ENCODE measurements around the gene MORF4L1.
A peak's percentile ranks its signal among the peaks of the same experiment; 100 is the strongest.
"Not testable (repeated sequence)": the region's sequence is repeated elsewhere in the genome, so short reads cannot be mapped to it uniquely, and the experiment has no call there.

Gene MORF4L1

GRCh38 chr15:78847387-78847906, 25.2 kb upstream of the MORF4L1 start:
- not testable (repeated sequence) for ATAC-seq, H3K9me3 Mint-ChIP-seq, H3K4me3 Mint-ChIP-seq, H3K27me3 Mint-ChIP-seq, DNase-seq, H3K4me1 Mint-ChIP-seq
- peak overlapping the region in 1 of 2 donors; percentile 46 for H3K27ac Mint-ChIP-seq

GRCh38 chr15:78850352-78850751, 22.3 kb upstream of the MORF4L1 start:
- Mint-ChIP-seq H3K4me3 (no peak overlapping the region), H3K27me3 (no peaks in the 10 kb centered on the region), H3K4me1 (no peaks in the 10 kb centered on the region), H3K27ac (no peak overlapping the region), H3K9me3 (no peaks in the 10 kb centered on the region)
- DNase-seq (no peak), ATAC-seq (no peak)

GRCh38 chr15:78850941-78851755, 21.5 kb upstream of the MORF4L1 start:
- no peaks in the 10 kb centered on the region for H3K4me1 Mint-ChIP-seq
- no peaks in the 10 kb centered on the region for H3K9me3 Mint-ChIP-seq
- H3K27ac Mint-ChIP-seq = no peak overlapping the region
- DNase-seq (no peak), ATAC-seq (no peak)
- no peaks in the 10 kb centered on the region for H3K27me3 Mint-ChIP-seq
- no peak overlapping the region for H3K4me3 Mint-ChIP-seq

DNA sequence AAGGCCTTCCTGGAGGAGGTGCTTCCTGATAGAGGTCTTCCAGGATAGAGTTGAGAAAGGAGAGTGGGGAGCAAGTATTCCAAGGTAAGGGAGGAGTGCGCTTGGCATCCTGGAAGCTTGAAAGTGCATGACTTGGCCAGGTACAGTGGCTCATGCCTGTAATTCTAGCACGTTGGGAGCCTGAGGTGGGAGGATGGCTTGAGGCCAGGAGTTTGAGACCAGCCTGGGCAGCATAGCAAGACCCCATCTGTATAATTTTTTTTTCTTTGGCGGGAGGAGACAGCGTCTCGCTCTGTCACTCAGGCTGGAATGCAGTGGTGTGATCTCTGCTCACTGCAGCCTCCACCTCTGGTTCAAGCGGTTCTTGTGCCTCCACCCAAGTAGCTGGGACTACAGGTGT, 19.2 kb upstream of the MORF4L1 start:
- Mint-ChIP-seq H3K4me3 (no peak overlapping the region), H3K27me3 (no peaks in the 10 kb centered on the region), H3K9me3 (no peaks in the 10 kb centered on the region), H3K4me1 (no peaks in the 10 kb centered on the region), H3K27ac (no peak overlapping the region)
- DNase-seq = no peak
- ATAC-seq = no peak

DNA sequence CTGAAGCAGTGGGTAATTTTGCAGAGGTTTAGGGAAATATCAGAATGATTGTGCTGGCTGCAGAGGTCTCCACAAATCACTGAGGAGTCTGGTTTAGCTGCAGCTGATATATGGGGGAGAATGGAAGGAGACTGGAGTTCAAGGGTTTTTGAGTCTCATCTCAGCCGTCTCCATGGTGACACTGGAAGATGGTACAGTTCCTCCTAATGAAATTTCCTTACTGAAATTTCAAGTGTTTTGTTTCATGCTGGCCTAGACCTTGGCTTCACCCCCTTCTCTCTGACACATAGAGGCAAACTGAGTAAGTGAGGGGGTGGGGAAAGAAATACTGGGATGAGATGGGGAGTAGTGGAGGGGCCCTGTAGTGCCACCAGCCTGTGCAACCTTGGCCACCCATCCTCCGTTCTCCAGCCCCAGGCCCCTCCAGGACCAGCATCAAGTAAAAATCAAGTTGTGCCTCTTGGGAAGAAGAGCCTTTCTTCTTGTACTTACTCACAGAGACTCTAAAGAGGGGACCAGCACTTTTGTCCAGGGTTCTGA, 17.8 kb upstream of the MORF4L1 start:
- peak overlapping the region in 1 of 2 donors; percentile 34 for H3K27ac Mint-ChIP-seq
- no peak for ATAC-seq
- peaks cover 2% of the 10 kb centered on the region for H3K4me1 Mint-ChIP-seq
- no peak for DNase-seq
- no peaks in the 10 kb centered on the region for H3K9me3 Mint-ChIP-seq
- no peak overlapping the region for H3K4me3 Mint-ChIP-seq
- H3K27me3 Mint-ChIP-seq = no peaks in the 10 kb centered on the region

- Mint-ChIP-seq H3K27me3 (no peaks in the 10 kb centered on the region), H3K27ac (no peak overlapping the region), H3K9me3 (no peaks in the 10 kb centered on the region), H3K4me1 (peaks cover 10% of the 10 kb centered on the region), H3K4me3 (no peak overlapping the region)
- DNase-seq (no peak), ATAC-seq (no peak)
Measured at GRCh38 chr15:78855746-78856145, 16.9 kb upstream of the MORF4L1 start.

DNA sequence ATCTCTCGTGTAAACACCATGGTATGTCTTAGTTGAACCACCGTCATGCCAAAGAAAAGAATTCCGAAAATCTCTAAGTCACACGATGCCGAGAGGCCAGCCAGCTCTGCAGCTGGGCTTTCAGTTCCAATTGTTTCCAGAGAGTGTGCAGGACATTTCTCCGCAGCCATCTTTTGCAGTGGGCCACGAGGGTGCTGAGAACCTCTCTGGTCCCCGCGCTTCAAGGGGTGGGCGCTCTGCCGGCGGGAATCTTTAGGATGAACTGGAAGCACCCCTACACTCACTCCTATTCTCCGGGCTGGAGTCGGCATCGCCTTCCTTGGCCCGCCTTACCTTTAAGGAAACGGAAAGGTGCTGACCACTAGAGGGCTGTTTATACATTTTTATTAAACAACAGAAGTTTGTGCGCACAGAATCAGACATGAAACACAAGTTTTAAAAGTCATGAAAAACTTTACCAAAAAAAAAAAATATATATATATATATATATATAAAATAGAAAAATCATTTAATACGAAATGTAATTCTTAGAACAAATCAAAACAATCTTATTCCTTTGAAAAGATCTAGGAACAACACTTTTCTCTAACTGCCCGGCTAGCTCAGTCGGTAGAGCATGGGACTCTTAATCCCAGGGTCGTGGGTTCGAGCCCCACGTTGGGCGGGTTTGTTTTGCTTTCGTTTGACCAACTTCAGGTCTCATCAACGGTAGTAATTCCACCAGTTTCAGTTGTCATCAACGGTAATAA, 12.5 kb upstream of the MORF4L1 start:
- Mint-ChIP-seq H3K27me3 (no peaks in the 10 kb centered on the region), H3K4me1 (peaks cover 10% of the 10 kb centered on the region), H3K4me3 (peak overlapping the region; percentile 89 to 90), H3K9me3 (no peaks in the 10 kb centered on the region), H3K27ac (peak overlapping the region; percentile 93 to 100)
- ATAC-seq (peak; percentile 99), DNase-seq (peak; percentile 79 to 82)

DNA sequence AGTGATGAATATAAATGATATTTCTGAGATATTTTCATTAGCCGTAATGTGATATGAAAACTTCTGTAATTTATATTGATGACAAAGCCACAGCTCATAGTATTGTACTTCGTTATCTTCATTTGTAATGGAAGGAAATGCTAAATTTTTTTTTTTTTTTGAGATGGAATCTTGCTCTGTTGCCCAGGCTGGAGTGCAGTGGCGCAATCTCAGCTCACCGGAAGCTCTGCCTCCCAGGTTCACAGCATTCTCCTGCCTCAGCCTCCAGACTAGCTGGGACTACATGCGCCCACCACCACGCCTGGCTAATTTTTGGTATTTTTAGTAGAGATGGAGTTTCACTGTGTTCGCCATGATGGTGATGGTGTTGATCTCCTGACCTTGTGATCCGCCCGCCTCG, 7.1 kb upstream of the MORF4L1 start:
- ATAC-seq, H3K9me3 Mint-ChIP-seq, H3K27me3 Mint-ChIP-seq, H3K4me3 Mint-ChIP-seq, H3K4me1 Mint-ChIP-seq, DNase-seq, H3K27ac Mint-ChIP-seq: not testable (repeated sequence)

GRCh38 chr15:78866031-78866430, 6.7 kb upstream of the MORF4L1 start:
- DNase-seq, H3K27me3 Mint-ChIP-seq, H3K27ac Mint-ChIP-seq, ATAC-seq, H3K4me3 Mint-ChIP-seq, H3K9me3 Mint-ChIP-seq, H3K4me1 Mint-ChIP-seq: not testable (repeated sequence)

DNA sequence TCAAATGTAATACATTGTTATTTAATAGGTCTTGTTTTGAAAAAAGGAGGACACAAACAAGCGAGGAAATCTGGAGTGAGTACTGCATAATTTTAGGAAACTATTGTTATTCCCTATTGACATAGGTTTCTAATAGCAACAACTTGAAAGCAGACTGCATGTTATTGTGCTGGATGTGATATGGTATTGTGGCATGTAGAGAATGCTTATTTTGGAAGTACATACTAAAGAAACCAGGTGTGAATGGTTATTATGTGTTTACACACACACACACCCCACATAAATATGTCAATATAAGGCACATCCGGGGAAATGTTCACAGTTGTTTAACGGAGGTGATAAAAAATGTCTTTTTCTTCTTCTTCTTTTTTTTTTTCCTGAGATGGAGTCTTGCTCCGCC, 5.9 kb upstream of the MORF4L1 start:
- Mint-ChIP-seq H3K27me3 (no peaks in the 10 kb centered on the region), H3K9me3 (no peaks in the 10 kb centered on the region), H3K4me3 (no peak overlapping the region), H3K27ac (no peak overlapping the region), H3K4me1 (peaks cover 13% of the 10 kb centered on the region)
- DNase-seq (no peak), ATAC-seq (no peak)

GRCh38 chr15:78868366-78868765, 4.3 kb upstream of the MORF4L1 start:
- Mint-ChIP-seq H3K27me3 (no peaks in the 10 kb centered on the region), H3K27ac (no peak overlapping the region), H3K9me3 (no peaks in the 10 kb centered on the region), H3K4me1 (peaks cover 18% of the 10 kb centered on the region), H3K4me3 (no peak overlapping the region)
- ATAC-seq (no peak), DNase-seq (no peak)

DNA sequence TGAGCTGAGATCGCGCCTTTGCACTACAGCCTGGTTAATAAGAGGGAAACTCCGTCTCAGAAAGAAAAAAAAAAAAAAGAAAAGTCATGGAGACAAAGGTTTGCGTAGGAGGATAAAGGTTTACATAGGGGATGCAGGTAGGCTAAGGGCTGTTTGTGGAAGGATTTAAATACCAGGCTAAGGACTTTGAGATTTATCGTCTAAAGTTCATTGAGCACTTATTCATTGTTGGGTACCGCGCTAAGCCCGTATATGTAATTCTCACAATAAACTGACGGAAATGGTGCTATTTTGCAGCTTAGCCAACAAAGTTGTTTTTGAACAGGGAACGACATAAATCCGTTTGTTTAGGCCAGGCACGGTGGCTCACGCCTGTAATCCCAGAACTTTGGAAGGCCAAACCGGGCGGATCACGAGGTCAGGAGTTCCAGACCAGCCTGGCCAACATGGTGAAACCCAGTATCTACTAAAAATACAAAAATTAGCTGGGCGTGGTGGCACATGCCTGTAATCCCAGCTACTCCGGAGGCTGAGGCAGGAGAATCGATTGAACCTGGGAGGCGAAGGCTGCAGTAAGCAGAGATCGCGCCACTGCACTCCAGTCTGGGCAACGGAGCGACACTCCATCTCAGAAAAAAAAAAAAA, 1.1 kb upstream of the MORF4L1 start:
- not testable (repeated sequence) for ATAC-seq
- H3K4me1 Mint-ChIP-seq = peaks cover 43% of the 10 kb centered on the region

DNA sequence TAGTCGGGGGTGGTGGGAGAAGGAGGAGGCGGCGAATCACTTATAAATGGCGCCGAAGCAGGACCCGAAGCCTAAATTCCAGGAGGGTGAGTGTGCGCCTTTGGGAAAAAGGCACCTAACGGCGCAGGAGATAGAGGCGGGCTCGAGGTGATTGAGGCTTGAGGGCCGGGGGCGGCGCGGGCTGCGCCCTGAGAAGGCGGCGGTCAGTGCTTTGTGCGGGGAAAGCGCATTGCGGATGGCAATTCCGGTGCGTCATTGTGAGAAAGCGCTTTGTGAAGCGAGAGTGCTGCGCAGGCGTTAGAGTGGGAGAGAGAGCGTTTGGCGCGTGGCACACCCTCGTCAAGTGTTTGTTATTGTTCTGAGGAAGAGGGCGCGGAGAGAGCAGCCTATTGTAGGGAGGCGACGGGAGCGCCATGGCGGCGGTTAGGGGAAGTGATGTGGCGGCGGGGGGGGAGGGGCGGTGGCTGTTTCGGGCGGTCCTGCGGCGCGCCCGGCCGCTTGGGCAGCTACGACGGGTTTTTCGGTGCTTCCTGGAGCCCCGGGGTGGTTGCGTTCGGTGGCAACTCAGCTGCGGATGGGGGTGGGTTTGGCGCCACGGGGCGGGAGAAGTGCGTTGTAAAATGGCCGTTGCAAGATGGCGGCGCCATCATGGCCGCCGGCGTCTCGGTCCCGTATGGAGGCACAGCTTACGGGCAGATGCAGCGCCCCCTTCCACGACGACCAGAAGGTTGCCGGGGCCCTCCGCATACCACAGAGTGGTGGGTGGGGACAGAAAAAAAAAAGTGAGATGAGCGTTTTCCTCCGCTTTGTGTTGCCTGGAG, 492 bp downstream of the MORF4L1 start:
- DNase-seq (peak; percentile 90 to 93), ATAC-seq (peak; percentile 81)
- H3K27ac Mint-ChIP-seq = peak overlapping the region; percentile 99 to 100
- no peaks in the 10 kb centered on the region for H3K27me3 Mint-ChIP-seq
- peak overlapping the region; percentile 83 to 96 for H3K4me3 Mint-ChIP-seq
- H3K9me3 Mint-ChIP-seq = no peaks in the 10 kb centered on the region
- peaks cover 59% of the 10 kb centered on the region for H3K4me1 Mint-ChIP-seq

More for the DNA sequence above, 1.1 kb upstream of the MORF4L1 start:
- peak overlapping the region; percentile 83 to 96 for H3K4me3 Mint-ChIP-seq
- not testable (repeated sequence) for H3K27me3 Mint-ChIP-seq, H3K9me3 Mint-ChIP-seq, DNase-seq
- peak overlapping the region in 1 of 2 donors; percentile 100 for H3K27ac Mint-ChIP-seq

GRCh38 chr15:78873793-78874765, 1.4 kb downstream of the MORF4L1 start:
- Mint-ChIP-seq H3K4me3 (peak overlapping the region; percentile 83 to 96), H3K27ac (peak overlapping the region; percentile 99 to 100), H3K27me3 (no peaks in the 10 kb centered on the region), H3K9me3 (no peaks in the 10 kb centered on the region), H3K4me1 (peaks cover 65% of the 10 kb centered on the region)
- DNase-seq = peak; percentile 16 to 44
- no peak for ATAC-seq
